GM19351 (cell line): ENCODE data around the gene ANKRD6.
A peak's percentile ranks its signal among the peaks of the same experiment; 100 is the strongest.

Experiments used
- ATAC-seq: cut with Tn5 transposase; IDR thresholded peaks from one replicate; pipeline ENCODE4 v1.9.1; 2021; ENCODE audit warnings: mild to moderate bottlenecking, moderate library complexity; ENCODE audit not compliant: unreplicated experiment

The ANKRD6 gene

DNA sequence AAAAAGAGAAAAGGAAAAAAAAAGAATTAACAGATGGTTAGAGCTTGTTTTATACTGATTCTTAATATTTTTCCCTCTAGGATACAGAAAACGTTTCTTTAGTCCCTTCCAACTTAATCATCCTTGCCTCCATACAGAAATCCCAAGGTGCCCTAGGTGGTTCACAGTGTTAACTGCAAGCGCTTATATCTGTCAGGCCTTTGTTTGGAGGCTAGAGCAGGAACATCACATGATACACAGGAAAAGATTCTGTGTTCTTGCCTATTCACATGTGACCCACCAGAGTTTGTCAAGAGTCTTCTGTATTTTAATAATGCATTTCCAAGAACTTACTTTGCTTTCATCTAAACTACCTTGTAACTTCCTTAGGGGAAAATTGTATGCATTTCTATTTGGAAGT, 31.3 kb downstream of the ANKRD6 start:
- no peak for ATAC-seq

DNA sequence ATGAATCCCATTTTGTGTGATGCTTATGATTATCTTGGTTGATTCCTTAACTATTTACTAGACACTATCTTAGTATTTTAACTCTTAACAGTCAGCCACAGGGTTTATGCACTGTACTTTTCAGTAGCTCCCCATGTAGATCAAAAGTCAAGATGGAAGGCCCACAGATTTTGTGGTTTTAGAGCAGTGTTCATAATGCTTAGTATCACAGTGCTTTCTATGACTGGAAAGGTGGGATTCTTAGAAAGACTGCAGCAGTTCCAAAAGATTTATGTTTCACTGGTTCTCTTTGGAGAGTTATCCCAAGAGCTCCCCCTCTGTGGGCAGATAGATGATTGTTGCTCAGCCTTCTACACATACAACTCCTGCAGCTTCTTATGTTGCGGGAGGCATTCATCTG, 34.5 kb downstream of the ANKRD6 start:
- ATAC-seq = no peak

DNA sequence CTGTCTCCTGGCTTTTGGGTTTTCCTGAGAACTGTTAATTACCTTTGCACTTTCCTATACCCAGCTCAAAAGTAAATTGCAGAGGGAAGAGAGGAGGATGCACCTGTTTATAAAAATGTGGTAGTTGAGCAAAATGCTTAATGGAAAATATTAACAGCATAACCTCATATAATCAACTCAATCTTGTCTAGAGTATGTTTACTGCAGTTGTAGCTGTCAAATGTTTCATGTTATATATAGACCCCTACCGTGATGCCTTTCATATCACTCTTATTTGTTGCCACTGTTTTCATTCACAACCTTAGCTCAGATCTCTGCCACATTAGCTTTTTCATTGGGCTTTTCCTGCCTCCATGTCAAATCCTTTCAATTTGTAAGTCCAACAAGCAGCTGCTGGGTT, 36.0 kb downstream of the ANKRD6 start:
- ATAC-seq = no peak

DNA sequence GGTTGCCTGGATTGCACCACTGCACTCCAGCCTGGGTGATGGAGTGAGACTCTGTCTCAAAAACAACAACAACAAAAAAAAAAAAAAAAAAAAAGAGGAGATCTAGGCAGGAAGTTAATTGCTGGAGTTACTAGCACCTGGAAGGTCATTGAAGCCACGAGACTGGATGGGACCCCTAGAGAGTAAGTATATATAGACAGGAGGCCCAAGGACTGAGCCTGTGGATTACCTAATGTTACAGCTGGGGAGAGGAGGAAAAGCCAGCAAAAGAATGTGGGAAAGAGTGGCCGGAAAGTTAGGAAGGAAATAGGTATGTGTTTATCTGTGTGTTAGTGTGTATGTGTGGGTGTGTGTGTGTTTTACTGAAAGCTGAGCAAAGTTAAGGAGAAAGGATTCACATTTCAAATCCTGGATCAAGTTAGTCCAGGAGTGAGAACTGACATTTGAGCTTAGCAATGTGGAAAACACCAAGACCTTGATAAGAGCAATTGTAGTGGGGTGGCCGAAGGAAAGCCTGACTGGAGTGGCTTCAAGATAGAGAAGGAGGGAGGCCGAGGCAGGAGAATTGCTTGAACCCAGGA, 38.4 kb downstream of the ANKRD6 start:
- no peak for ATAC-seq

DNA sequence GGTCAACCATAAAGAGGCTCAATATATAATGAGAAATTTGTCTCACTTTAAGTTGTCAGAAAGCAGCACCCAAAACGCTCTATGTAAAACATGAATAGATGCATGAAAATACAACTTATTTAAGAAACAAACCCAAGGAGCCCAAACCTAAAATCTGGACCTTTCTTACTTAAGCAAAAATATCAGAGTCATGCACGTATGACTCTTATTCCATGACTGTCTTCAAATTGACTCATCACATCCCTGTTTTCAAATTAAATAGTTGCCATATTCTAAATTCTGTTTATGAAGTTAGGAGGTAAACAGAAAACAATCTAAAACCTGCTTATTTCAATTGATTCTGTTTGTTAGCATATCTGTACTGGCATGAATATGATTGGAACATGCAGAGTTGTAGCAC, 42.1 kb downstream of the ANKRD6 start:
- no peak for ATAC-seq

DNA sequence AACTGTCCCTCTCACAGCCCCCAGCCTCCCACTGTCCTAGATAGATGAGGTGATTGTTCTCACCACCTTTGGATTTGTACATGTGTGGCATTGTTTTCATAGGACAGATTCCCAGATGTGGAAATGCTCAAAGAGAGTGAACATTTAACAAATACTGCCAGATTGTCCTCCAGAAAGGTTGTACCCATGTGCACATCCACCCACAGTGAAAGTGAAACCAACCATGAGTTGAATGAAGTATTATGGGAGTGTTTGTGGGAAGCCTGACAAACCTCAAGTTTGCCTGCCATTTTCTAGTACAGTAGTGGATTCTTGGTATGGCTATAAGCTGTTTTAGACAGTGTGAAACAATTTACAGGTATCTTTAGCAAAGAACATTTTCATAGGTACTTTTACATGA, 42.7 kb downstream of the ANKRD6 start:
- ATAC-seq = peak; percentile 71

DNA sequence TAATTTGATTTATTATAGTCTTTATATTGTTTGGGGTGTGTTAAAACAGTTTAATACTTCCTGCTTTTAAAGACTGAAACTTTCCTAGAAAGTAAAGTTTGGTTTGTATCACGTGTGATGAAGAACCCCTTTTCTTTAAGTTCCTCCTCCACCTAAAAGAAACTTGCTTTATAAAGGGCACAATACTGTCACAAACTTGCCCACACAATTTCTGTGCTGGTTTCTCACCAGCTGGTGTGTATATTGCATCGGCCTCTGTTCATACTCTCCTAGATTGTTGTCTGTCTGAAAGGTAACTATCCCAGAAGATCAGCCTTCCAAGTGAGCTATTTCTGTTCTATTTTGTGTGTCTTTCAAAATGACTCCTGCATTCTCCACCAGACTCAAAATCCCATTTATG, 46.9 kb downstream of the ANKRD6 start:
- ATAC-seq = no peak

DNA sequence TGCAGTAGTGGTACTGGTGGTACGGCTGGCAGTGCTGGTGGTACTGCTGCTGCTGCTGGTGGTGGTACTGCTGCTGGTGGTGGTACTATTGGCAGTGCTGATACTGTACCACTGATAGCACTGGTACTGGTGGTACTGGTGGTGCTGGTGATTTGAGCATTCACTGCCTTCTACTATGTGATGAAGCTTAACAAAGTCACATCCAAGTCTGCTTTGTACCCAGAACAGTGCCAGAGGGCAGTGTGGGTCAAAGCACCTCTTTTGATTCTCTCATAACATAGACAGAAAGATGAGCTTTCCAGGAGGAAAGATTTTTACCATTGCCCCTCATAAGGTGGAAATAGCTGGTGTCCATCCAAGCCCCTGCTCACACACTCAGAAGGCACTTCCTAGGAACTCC, 48.7 kb downstream of the ANKRD6 start:
- ATAC-seq = no peak

DNA sequence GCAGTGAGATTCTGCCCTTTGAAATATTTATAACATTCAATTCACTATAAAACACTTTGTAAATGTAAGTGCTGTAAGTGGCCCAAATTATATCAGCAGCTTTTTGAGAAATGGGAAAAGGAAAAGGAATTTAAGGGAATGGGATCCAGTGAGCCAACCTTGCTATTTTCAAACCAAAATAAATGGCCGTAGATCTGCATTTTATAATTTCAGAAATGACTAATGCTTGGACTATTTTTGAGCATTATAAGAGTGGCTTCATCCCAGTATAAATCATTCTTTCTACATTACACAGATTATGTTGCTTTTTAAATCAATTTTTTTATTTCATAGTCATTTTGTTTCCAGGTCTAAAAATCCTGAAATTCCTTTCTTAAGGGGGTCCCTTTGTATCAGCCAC, 49.2 kb downstream of the ANKRD6 start:
- ATAC-seq = no peak

DNA sequence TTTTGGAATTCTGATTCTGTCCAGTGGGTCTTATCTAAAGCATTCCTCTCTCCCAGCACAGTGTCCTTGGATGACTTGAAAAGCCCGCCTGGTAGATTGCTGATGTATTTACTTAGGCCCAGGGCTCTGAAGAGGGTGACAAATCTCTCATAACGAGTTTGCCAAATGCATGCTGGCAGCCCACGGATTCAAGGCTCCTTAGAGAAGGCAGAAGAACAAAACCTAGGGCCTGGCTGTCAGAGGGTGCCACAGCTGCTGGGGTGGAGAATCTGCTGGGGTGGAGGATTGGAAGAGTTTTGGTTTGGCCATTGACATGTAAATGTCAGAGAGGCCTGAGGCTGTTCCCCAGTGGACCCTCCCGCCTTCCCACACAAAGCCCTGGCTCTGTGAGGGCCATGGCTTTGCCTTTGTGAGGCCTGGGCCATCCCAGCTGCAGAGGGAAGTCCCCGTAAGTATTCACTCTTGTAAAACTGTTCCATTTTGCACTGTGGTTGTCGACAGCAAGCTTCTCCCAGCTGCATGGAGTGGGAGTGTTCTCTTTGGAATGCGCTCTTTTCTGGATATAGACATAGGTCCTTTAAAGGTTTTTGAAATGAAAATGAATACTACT, 50.3 kb downstream of the ANKRD6 start:
- ATAC-seq = no peak

DNA sequence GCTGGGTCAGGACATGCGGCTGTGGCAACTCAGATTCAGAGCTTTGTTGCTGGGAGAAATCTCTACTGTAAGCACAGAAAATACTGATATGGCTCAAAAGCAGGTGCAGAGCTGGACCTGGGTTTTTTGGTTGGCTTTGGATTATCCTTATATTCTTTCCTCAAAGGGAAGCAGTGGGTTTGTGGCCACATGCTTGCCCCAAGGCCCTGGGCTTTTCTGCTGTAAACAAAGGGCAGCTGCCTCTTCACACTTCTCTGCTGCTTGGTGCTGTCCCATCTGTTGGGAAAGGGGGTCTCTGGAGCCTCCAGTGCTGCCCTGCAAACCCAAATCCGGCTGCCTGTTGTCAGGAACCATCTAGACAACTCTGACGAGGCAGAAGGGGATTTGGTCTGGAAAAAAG, 52.4 kb downstream of the ANKRD6 start:
- no peak for ATAC-seq

DNA sequence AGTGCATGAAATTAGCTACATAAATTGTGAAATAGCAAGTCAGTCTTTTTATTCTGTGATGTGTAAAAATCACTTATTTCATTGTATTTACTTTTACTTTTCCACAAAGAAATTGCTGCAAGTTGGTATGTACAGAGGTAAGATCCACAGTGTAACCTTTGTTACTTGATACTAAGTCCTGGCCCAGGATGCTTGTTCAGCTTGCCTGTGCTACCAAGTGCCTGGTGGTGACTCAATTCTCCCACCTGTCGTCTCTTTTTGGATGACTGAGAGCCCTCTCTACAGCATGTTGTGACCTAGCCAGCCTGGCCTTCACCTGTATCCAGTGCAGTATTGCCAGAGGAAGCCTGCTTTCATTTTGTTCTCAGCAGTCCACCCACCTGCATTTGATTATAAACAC, 54.9 kb downstream of the ANKRD6 start:
- no peak for ATAC-seq

DNA sequence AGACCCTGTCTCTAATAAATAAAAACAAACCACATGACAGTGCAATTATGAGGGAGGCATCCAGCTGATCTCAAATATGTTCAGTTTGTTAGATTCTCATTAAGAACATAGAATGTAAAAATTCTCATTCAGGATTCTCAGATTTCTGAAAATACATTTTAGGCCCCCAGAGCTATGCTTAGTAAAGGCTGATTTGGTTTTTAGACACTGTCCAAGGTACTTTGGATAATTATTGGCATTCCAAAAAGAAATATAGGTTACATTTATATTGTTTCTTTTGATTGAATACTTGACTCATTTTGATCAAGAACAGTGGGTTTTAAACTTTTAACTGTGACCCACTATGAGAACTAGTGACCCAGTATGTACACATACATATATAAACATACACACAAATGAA, 55.5 kb downstream of the ANKRD6 start:
- ATAC-seq = no peak

DNA sequence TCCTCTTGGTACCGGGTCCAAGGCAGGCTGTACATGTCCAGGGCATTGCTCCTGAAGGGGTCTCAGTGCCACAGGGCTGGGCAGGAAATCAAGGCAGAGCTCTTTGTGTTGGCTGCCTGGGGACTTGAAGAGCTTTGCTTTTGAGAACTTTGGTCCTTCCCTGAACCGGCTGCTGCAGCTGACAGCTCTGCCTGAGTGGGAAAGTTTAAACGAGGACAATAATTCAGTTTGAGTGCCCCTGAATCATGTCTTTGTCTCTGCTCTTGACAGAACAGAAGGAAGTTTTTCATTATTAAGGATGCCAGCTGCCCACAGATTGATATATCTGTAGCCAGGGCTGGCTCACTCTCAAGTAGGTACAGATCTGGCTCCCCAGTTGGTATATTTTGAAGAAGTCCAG, 56.1 kb downstream of the ANKRD6 start:
- ATAC-seq = no peak

DNA sequence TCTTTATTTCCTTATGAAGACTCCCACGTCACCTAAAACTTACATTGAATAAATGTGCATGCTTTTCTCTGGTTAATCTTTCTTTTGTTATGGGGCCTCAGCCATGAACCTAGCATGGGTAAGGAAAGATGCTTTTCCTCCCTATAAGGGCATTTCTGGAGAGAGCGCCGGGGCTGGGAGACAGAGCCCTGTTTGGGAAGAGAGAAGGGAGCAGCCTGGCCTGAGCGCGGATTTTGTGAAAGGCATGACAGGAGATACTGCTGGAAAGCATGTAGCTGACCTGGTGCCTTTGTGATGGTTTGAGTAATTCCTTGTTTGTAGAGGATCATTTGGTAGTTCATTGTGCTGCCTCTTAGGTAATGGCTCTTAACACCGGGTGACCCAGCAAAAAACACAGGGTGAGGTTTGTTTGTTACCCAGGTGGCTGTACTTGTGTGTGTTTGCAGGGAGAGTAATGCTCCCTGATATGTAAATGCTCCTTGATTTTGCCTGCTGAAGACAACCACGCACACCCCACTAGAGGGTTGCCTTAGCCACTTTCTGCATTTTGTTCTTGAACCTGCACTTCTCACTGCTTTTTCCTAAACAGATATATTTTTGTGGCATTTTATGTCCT, 59.2 kb downstream of the ANKRD6 start:
- no peak for ATAC-seq

DNA sequence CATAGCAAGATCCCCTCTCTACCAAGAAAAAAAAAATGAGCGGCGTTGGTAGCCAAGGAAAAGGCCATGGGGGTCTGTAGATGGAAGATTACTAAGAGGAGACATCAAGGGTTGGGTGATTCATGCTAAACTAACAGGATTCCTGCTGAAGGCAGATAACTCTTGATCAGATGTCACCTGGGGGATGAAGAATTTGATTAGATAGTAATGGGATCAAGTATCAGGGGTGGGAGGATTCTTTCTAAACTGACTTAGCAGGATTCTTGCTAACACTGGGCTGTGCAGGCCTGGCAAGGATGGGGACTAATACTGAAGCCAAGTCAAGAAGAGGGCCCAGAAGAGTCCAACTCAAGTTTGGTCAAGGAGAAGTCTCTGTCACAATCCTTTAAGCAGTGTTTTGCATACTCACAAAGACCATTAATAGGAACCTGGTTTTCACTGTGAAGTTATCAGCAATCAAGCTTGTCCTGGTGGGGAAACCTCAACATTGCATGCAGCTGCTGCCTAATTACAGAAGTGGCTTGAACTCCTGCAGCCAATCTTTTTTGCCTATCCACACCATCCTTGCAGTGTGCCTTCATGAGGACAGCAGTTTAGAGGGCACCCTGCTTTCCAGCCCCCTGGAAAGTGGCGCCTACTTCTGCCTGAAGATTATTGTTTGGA, 61.3 kb downstream of the ANKRD6 start:
- ATAC-seq = peak; percentile 72

DNA sequence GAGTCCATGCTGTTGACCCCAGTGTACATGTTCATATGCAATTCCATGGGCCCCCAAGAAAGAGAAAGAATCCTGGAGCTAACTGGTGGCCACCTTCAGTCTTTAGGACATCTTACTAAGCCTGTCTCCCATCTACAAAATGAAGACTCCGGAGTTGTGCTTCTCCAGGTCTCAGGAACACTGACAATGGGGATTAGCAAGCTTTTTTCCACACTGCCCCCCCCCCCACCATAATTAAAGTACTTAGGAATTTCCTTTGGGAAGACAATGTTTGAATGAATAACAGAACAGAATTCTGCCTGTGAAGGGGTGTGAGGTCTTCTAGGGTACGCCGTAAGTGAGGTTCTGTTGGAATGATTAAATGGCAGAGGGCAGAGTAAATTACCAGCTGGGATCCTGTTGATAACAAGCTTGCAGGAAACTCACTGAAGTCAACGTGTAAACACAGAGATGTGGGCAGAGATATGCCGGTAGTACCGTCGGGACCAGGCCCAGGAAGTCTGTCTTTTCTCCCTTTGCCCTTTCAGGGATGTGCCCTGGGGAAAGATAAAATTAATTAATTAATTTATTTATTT, 63.1 kb downstream of the ANKRD6 start:
- no peak for ATAC-seq

DNA sequence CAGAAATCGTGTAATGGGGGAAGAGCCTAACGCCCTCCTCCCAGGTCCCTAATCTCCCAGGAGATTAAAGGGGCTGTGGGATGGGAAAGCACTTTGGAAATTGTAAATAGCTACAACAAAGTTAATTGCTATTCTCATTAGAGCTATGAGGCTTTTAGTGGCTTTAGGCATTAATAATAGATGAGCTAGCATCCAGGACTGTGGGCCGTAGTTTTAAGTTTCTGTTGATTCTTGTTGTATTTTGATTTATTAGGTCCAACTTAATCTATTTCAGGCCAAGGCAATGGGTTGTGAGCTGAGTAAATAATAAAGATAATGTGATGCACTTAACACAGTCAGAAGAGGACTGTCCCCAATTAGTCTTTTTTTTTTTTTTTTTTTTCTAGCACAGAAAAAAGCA, 67.7 kb downstream of the ANKRD6 start:
- ATAC-seq = no peak

DNA sequence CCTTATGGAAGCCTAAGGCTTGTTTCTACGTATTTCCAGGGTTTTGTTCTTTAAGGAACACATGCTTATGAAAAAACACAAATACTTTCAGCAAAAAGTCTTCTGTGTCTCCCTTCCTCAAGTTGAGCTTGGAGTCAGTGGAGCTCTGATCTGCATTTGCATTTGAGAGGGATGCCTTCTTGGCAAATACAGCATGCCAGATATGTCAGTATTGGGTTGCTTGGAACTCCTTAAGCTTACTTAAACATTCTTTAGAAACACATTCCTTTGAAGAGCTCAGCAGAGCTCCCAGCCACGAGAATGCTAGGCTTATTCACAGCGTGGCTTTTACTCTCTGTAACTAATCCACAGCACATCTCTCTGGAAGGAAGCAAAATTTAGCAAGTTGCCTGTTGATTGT, 68.3 kb downstream of the ANKRD6 start:
- ATAC-seq = no peak

DNA sequence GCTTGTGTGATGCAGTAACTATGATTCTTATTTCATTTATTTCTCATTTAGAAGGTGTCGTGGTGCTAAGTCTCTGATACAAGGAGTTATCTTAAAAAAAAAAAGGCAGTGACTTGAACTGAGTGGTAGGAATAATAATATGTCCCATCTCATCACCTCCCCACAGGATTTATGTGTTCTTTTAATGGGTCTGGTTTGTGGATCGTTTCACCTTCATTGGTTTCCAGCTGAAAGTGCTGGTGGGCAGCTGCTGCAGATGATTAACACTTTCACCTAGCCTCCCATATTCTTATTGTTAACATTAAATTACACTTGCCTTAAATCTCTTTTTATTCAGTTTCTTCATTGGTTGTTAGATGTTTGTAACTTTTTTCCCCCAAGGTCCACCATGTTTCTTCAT, 68.8 kb downstream of the ANKRD6 start:
- no peak for ATAC-seq

DNA sequence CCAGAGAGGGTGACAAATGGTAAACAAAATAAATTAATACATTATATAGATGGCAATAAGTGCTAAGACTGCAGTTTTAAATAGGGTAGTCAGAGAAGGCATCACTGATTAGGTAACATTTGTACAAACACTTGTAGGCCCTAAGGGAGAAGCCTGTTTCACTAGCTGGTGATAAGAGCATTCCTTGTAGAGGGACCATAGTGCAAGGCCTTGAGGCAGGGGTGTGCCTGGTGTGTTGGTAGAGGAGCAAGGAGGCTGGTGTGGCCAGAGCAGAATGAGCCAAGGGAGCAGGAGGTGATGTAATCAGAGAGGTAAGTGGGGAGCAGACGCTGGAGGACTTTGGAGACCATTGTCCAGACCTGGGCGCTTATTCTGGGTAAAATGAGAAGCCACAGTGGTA, 70.7 kb downstream of the ANKRD6 start:
- no peak for ATAC-seq

DNA sequence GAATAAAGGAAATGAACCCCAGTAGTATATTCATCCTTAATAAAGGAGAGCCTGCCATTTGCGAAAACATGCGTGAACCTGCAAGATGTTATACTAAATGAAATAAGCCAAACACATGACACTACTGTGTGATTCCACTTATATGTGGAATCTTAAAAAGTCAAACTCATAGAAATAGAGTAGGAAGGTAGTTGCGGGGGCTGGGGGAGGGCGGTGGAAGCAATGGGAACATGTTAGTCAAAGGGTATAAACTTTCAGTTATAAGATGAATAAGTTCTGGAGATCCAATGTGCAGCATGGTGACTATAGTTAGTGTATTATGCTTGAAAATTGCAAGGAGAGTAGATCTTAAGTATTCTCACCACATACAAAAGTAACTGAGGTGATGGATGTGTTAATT, 72.9 kb downstream of the ANKRD6 start:
- no peak for ATAC-seq
